GM18858 (cell line): ENCODE results near the gene DHRS2.
A peak's percentile ranks its signal among the peaks of the same experiment; 100 is the strongest.

Experiments
- ATAC-seq: cut with Tn5 transposase; IDR thresholded peaks from one replicate; pipeline ENCODE4 v1.9.1; 2021; ENCODE audit not compliant: unreplicated experiment

The DHRS2 gene

GRCh38 chr14:23646648-23647549 lies 10.7 kb downstream of the DHRS2 start:
- no peak for ATAC-seq

DNA sequence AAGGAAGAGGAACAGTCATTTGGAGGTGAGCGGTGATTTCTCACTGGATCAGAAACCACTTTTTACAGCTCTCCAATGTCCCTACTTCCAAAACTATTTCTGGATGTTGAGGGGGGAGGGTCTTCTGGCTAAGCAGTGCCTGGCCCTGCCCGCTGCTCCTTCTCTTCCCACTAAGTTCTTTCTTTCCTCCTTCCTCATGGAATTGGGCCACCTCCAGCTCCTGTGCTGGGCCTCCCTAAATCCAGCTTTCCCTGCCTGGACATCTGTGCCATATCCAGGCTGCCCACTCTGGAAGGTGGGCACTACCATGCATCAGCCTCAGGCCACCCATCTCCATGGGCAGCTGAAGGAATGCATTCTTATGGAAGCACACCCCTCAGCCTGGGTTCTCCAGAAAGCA lies 11.5 kb downstream of the DHRS2 start:
- no peak for ATAC-seq

DNA sequence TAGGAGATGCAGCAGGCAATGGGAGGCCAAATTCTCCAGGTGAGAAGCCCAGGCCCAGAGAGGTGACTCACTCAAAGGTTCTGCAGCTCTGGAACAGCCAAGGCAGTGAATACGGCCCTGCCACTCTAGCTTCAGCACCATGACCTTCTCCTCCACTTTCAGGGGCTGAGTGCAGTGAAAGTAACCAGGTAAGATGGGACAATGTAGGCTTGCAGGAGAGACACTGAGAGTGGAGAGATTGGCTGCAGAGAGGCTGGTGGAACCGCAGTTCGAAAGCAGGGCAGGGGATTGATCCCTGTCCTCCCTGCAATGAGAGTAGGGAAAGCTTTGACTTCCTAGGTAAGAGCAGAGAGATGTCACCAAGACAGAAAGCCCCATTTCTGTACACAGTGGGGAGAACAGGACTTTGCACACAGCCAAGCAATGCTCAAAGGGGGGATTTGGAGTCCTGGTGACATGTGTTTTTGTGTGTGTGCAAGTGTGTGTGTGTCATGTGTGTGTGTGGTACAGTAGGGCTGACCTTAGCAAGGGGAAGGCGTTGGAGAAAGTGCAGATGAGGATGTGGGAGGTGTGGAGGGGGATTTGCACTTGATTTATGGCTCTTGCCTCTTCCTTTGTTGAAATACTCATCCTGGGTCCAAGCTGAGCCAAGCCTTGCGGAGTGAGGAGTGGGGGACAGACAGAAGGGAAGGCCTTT lies 12.7 kb downstream of the DHRS2 start:
- no peak for ATAC-seq

DNA sequence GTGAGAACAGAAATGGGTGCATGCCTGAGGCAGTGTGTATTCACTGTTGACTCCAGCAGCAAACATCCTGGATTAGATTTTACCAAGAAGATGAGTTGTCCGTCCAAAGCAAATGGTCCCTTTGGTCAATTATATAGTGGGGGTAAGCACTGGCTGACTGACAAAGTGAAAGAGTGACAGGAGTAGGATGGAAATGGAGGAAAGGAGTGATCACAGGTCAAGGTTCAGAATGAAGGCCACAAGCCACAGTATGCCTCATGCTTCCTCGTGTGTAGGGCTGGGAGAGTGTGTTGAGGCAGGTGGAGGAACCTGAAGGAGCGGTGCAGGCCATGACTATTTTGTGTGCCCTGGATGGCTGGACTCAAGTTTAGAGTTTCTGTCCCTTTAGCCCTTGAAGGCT lies 14.3 kb downstream of the DHRS2 start:
- no peak for ATAC-seq

DNA sequence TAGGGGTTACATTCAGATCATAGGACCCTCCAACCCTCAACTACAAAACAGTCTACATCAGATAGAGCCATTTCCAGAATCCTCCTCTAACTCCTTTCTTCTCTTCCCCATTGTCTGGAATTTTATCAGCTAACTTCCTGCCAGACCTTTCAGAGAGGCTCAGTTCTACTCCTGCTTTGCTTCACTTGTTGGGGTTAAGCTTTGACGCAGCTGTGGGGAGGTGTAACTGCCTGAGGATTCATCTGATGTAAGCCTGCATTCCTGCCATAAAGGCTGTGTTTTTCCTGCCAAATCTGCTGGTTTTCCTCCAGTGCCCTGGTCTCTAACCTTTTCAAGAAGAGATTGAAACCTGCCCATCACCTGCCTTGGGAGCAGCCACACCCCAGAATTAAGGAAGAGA lies 16.9 kb downstream of the DHRS2 start:
- no peak for ATAC-seq

DNA sequence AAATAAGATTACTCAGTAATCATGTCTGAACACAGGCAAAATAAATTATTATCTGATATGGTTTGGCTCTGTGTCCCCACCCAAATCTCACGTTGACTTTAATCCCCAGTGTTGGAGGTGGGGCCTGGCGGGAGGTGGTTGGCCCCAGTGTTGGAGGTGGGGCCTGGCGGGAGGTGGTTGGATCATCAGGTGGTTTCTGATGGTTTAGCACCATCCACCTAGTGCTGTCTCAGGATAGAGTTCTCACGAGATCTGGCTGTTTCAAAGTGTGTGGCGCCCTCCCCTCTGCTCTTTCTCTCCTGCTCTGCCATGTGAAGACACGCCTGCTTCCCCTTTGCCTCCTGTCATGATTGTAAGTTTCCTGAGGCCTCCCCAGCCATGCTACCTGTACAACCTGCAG lies 18.1 kb downstream of the DHRS2 start:
- no peak for ATAC-seq

DNA sequence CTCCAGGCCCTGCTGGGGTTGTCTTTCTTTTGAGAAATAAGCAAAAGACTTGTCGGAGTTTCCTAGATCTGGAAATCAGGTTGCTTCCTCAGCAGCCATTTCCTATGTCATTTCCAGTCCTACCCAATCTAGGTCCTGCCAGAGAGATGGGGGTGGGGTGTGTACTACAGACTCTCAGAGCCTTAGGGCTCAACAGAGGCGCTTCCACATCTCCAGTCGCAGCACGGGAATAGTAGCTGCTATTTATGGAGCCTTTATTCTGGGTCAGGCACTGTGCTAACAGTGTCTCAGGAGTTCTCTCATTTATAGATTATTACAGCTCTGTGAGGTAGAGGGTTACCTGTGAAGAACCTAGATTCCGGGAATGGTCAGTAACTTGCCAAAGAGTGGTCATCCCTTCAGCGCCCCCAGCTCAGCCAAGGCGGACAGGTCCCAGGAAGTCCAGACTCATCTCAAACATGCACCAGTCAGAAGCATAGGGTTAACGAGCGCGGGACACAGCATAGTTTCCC lies 21.9 kb downstream of the DHRS2 start:
- ATAC-seq, result no peak

- ATAC-seq, result peak; percentile 57
Measured at GRCh38 chr14:23660290-23661226, 24.4 kb downstream of the DHRS2 start.

DNA sequence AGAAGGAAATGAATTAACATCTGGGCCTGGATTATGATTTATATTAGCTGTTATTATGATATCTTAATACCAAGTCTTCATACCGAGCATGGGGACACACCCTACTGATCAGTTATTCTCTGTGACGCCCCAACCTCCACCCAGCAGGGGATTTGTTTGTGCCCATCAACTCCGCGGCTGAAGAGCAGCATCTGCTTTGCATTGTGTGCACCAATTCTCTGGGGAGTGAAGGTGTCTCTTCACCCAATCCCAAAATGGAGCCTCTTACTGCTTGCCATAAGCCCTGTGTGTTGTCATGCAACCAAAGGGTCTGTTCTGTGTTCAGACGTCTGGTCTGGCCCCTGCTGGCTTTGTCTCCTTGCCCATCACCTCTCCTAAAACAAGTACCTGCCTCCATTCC lies 25.4 kb downstream of the DHRS2 start:
- ATAC-seq, result no peak

DNA sequence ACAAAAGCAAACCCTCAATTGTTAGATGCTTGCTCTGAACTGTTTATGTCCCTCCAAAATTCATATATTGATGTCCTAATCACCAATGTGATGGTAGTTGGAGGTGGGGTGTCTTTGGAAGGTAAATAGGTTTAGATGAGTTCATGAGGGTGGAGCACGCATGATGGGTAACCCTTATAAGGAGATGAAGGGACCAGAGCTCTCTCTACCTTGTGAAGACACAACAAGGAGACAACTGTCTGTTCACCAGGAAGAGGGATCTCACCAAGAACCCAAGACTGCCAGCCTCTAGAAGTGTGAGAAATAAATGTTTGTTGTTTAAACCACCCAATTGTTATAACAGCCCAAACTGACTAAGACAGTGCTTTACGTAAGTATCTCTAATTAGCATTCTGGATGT lies 27.0 kb downstream of the DHRS2 start:
- no peak for ATAC-seq

- ATAC-seq, result no peak
Measured at GRCh38 chr14:23663711-23664110, 27.5 kb downstream of the DHRS2 start.

DNA sequence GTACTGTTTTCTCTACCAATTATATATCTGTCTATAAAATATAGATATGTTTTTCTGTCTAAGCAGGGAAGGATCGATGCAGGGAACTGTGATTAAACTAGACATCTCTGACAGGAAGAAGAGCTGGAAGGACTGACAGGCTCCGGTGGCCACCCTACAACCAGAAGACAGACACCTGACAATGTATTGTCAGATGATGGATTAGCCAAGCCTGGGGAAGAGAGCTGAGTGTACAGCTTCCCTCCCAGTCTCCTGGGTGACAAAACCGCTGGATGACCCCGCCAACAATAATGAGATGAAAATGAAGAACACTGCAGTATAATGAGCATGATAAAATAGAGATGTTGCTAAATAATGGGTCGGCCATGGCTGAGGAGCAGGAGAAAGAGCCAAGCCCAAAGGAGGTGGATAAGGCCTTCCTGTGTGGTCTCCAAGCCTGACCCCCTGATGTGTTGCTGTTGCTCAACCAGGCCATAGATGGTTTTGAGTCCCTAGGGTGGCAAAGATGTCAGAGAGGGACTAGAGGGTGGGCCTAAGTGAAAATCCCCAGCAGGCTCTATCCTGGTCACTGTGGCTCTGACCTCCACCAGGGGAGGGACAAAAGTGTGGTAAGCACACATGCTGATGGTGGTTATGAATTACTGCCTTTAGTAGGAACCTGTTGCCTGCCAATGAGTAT lies 28.2 kb downstream of the DHRS2 start:
- ATAC-seq, result no peak

GRCh38 chr14:23665302-23666016 lies 29.3 kb downstream of the DHRS2 start:
- no peak for ATAC-seq

DNA sequence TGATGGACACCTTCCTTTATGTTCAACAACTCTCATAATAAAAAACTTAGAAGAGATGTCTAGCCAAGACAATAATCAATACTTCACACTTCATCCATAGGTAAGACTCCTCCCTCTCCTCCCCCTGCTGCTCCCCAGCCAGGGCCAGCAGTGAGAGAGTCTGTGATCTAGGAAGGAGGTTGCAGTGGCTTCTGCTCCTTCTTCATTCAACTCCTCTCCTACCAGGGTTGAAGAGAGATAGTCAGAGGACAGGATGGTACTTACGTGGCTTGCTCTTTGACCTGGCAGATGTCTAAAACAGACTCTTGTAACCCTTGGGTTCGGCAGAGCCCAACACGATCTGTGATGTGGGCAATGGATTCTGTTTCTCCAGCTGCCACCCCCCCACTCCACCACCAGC lies 31.0 kb downstream of the DHRS2 start:
- no peak for ATAC-seq

- no peak for ATAC-seq
Measured at GRCh38 chr14:23669441-23669840, 33.3 kb downstream of the DHRS2 start.

GRCh38 chr14:23670481-23670880 lies 34.3 kb downstream of the DHRS2 start:
- no peak for ATAC-seq

DNA sequence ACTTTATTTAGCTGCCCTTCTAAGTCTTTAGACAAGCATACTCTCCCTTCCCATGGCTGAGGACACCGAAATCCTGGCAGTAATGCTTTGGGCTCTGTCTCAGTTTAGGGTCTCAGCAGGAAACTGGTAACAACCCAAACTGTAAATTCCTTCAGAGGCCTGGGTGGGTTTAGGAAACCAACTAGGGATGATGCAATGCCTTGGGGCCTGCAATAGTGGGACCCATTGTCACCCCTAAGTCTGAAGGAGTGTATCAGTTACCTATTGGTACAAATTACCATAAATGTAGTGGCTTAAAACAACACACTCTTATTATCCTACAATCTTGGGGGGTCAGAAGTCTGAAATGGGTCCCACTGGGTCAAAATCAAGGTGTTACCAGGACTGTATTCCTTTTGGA lies 36.0 kb downstream of the DHRS2 start:
- no peak for ATAC-seq

GRCh38 chr14:23675337-23675736 lies 39.2 kb downstream of the DHRS2 start:
- no peak for ATAC-seq

DNA sequence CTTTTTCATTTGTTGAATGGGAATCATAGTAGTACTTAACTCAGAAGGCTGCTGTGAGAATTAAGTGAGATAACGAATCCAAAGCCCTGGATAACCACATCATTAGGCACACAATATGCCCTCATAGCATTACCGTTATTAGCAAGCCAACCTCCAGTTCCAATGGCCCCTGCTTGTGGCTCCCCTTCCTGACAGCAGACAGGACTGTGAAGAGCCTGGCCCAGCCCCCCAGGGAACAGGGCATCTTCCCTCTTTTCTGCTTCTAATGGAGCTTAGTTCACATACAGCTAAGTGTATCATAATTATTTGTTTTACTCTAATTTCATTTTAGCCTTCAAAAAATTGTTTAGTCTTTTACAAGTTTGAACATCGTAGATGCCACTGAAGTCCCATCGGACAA lies 39.7 kb downstream of the DHRS2 start:
- ATAC-seq, result no peak

DNA sequence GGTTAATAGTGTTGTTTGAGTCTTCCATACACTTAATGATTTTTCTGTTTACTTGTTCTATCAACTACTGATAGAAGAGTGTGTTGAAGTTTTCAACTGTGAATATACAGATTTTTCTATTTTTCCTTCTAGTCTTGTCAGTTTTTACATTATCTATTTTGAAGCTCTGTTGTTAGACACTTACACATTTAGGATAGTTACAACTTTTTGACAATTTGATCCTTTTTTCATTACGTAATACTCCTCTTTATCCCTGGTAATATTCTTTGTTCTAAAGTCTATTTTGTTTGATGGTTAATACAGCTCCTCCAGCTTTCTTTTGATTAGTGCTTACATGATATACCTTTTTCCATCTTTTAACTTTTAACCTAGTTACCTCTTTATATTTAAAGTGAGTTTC lies 45.2 kb downstream of the DHRS2 start:
- ATAC-seq, result no peak
